Suprapubic skin (tissue), 4 donors: ENCODE measurements around the gene NDOR1. TPM values are rescaled to one million over a fixed set of nuclear protein-coding genes. Genes with fewer than 3 reads are reported as not detected.
A peak's percentile ranks its signal among the peaks of the same experiment; 100 is the strongest.

Experiments
- DNase-seq, 2 donors: peaks; one replicate each; pipeline ENCODE4 v3.0.0-alpha.2; 2019; ENCODE audit warnings: low spot score in 2 of 2
- H3K27ac ChIP-seq: fragments of 200-600 bp; sonication (generic); one replicate; pipeline ENCODE4 v1.5.1; 2019
- H3K27me3 ChIP-seq: fragments of 200-600 bp; sonication (generic); one replicate; pipeline ENCODE4 v1.5.1; 2019
- H3K36me3 ChIP-seq: fragments of 200-600 bp; sonication (generic); one replicate; pipeline ENCODE4 v1.5.1; 2019
- H3K4me1 ChIP-seq: fragments of 200-600 bp; sonication (generic); one replicate; pipeline ENCODE4 v1.5.1; 2019
- H3K4me3 ChIP-seq: fragments of 200-600 bp; sonication (generic); one replicate; pipeline ENCODE4 v1.5.1; 2019; ENCODE audit warnings: mild to moderate bottlenecking
- H3K9me3 ChIP-seq: fragments of 200-600 bp; sonication (generic); one replicate; pipeline ENCODE4 v1.5.1; 2019
- CTCF ChIP-seq, 2 donors: fragments of 200-600 bp in 1 of 2; fragments of 450-650 bp in 1 of 2; sonication (generic) in 1 of 2; IDR thresholded peaks; one replicate each; pipeline ENCODE4 v1.5.1; 2016 to 2019; ENCODE audit warnings: antibody characterized with exemption in 2 of 2, mild to moderate bottlenecking in 1 of 2, moderate library complexity in 1 of 2
- EP300 ChIP-seq: sonication (generic); formaldehyde crosslinking; IDR thresholded peaks from one replicate; pipeline ENCODE4 v1.6.1; 2017; ENCODE audit warnings: antibody characterized with exemption
- POLR2A ChIP-seq, 2 donors: fragments of 450-650 bp; IDR thresholded peaks; one replicate each; pipeline ENCODE4 v1.6.1; 2017; ENCODE audit warnings: antibody characterized with exemption in 2 of 2, mild to moderate bottlenecking in 2 of 2, moderate library complexity in 2 of 2
- POLR2AphosphoS5 ChIP-seq, 3 donors: sonication (generic); formaldehyde crosslinking; IDR thresholded peaks; one replicate each; pipeline ENCODE4 v1.6.1; 2017; ENCODE audit warnings: antibody characterized with exemption in 3 of 3
- WGBS: methylation state at CpG from one replicate; pipeline ENCODE4 v1.1.5; 2018; 5-methylcytosine and 5-hydroxymethylcytosine counted together
- total RNA-seq, 4 donors: library from RNA; depleted of rRNA; stranded (reverse); fragments of >200 nt; gene quantifications; one replicate each; pipeline ENCODE4 v1.1.0, GENCODE V29; 2016

NDOR1 gene
- total RNA-seq, 4 donors from 2014 or later, result 13.4 to 21.0 (median 20.6) TPM

- H3K9me3 ChIP-seq, result no peaks in the 10 kb centered on the region
- H3K4me1 ChIP-seq, result peaks cover 63% of the 10 kb centered on the region
- no peak for TF ChIP-seq POLR2A (IDR thresholded peaks at IDR 0.05)
- H3K4me3 ChIP-seq, result peak overlapping the region; percentile 63
- H3K27ac ChIP-seq, result peak overlapping the region; percentile 85
- H3K36me3 ChIP-seq, result no peaks in the 10 kb centered on the region
- H3K27me3 ChIP-seq, result peaks cover 3% of the 10 kb centered on the region
- DNase-seq, result peak; percentile 99
- 0% methylated on average over 15 of the region's 63 CpGs for WGBS
Measured at GRCh38 chr9:137223078-137223970, 17.8 kb downstream of the NDOR1 start.

- peak within 1 kb of the TSS; percentile 63 for H3K4me3 ChIP-seq
- H3K4me1 ChIP-seq, result peaks cover 55% of the 10 kb centered on the region
- no peak for DNase-seq
- H3K36me3 ChIP-seq, result no peaks in the 10 kb centered on the region
- peaks cover 20% of the 10 kb centered on the region for H3K27me3 ChIP-seq
- no peaks in the 10 kb centered on the region for H3K9me3 ChIP-seq
- peak within 1 kb of the TSS; percentile 85 for H3K27ac ChIP-seq
- TF ChIP-seq POLR2A (IDR thresholded peaks at IDR 0.05) (no peak), CTCF (IDR thresholded peaks at IDR 0.05) (no peak), EP300 (no peak), POLR2AphosphoS5 (IDR thresholded peaks at IDR 0.05) (no peak)
- 30% methylated on average over 2 of the region's 23 CpGs for WGBS
Measured at GRCh38 chr9:137224830-137225694, 19.6 kb downstream of the NDOR1 start, which contains the start of gene CYSRT1. Gene CYSRT1, plus strand, starts transcription at chr9:137225174. Its CDS starts 448 bp downstream, at chr9:137225622.

GRCh38 chr9:137225699-137226331, 20.3 kb downstream of the NDOR1 start:
- peaks cover 27% of the 10 kb centered on the region for H3K27me3 ChIP-seq
- no peaks in the 10 kb centered on the region for H3K36me3 ChIP-seq
- H3K4me1 ChIP-seq, result peaks cover 55% of the 10 kb centered on the region
- peak overlapping the region; percentile 24 for H3K27ac ChIP-seq
- TF ChIP-seq EP300 (no peak), POLR2AphosphoS5 (IDR thresholded peaks at IDR 0.05) (no peak)
- no peaks in the 10 kb centered on the region for H3K9me3 ChIP-seq
- WGBS, result 79% methylated on average over 8 of the region's 21 CpGs
- DNase-seq, result no peak
- no peak overlapping the region for H3K4me3 ChIP-seq

- no peak for TF ChIP-seq CTCF (IDR thresholded peaks at IDR 0.05)
- TF ChIP-seq POLR2A (IDR thresholded peaks at IDR 0.05), result no peak
- no peak for TF ChIP-seq EP300
- no peak for TF ChIP-seq POLR2AphosphoS5 (IDR thresholded peaks at IDR 0.05)
- Histone ChIP-seq H3K27me3 (peaks cover 34% of the 10 kb centered on the region), H3K4me3 (no peak overlapping the region), H3K36me3 (no peaks in the 10 kb centered on the region), H3K4me1 (peaks cover 53% of the 10 kb centered on the region), H3K9me3 (no peaks in the 10 kb centered on the region), H3K27ac (peak overlapping the region; percentile 24)
- no peak for DNase-seq
- WGBS, result 47% methylated on average over 18 of the region's 18 CpGs
Measured at GRCh38 chr9:137226338-137227053, 21.0 kb downstream of the NDOR1 start.

- peak; percentile 75 to 89 for TF ChIP-seq CTCF (IDR thresholded peaks at IDR 0.05)
- TF ChIP-seq POLR2A (IDR thresholded peaks at IDR 0.05), result no peak
- TF ChIP-seq EP300, result no peak
- no peak for TF ChIP-seq POLR2AphosphoS5 (IDR thresholded peaks at IDR 0.05)
- Histone ChIP-seq H3K36me3 (no peaks in the 10 kb centered on the region), H3K9me3 (no peaks in the 10 kb centered on the region), H3K4me1 (peaks cover 49% of the 10 kb centered on the region), H3K4me3 (no peak within 1 kb of the TSS), H3K27ac (peak within 1 kb of the TSS; percentile 24), H3K27me3 (peaks cover 42% of the 10 kb centered on the region)
- no peak for DNase-seq
- 26% methylated on average over 7 of the region's 25 CpGs for WGBS
Measured at GRCh38 chr9:137227054-137227852, 21.8 kb downstream of the NDOR1 start, which contains the start of gene RNF224. Gene RNF224, plus strand, starts transcription at chr9:137227502. Its CDS starts 834 bp downstream, at chr9:137228336.
